RWPE1 (cell line): Measurements from ENCODE around the gene FAF2.

ENCODE experiments used
- CTCF ChIA-PET: fragments of 350-600 bp; sonication (Branson Sonifier 250); formaldehyde crosslinking; extraction: SDS; loops from one replicate; lab custom pipeline; 2021; lab: Yijun Ruan, JAX
- POLR2A ChIA-PET: fragments of 400-600 bp; formaldehyde crosslinking; extraction: SDS; loops from one replicate; lab custom pipeline; 2020; ENCODE audit warnings: antibody characterized with exemption; ENCODE audit not compliant: low non-redundant PET; lab: Yijun Ruan, JAX
- DNase-seq: peaks from one replicate; pipeline ENCODE4 v3.0.0; 2012; ENCODE audit warnings: low spot score
- H3K27ac ChIP-seq: fragments of 450-650 bp; 2 replicates; pipeline ENCODE4 v1.5.1; 2017
- CTCF ChIP-seq: fragments of 450-650 bp; conservative IDR thresholded peaks from 2 replicates; pipeline ENCODE4 v1.5.1; 2017; ENCODE audit warnings: low read depth, mild to moderate bottlenecking

Gene FAF2, protein sequence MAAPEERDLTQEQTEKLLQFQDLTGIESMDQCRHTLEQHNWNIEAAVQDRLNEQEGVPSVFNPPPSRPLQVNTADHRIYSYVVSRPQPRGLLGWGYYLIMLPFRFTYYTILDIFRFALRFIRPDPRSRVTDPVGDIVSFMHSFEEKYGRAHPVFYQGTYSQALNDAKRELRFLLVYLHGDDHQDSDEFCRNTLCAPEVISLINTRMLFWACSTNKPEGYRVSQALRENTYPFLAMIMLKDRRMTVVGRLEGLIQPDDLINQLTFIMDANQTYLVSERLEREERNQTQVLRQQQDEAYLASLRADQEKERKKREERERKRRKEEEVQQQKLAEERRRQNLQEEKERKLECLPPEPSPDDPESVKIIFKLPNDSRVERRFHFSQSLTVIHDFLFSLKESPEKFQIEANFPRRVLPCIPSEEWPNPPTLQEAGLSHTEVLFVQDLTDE

DNA sequence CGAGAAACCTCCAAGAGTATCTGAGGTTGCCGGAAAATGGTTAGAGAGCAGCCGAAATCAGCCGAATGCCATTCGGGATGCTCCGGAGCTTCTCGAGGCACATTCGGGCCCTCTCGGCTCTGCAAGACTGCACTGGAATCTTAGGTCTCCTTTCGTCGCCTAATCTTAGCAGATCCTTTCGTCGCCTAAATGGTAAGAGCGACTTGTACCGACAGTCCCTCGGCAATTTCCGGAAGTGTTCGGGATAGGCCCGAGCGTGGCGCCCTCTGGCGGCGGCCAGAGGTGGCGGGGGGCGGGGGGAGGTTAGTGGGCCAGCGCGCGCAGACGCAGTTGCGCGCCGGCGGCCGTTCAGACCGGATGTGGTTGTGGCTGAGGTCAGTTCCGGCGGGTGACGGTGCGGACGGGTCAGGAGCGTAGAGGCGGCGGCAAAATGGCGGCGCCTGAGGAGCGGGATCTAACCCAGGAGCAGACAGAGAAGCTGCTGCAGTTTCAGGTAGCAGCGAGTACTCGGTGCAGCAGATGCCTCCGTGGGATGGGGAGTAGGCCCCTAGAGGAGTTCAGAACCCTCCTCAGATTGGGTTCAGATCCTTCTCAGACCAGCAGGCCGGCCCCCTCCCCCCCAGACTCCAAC, at the start of gene FAF2:
Gene FAF2, plus strand, starts transcription at position 408 of the 631 bp plus-strand sequence. Its CDS starts 23 bp downstream, at position 431.
- POLR2A ChIA-PET: interaction anchor here (1.0 to 1.3 kb wide), 2 partner anchors 30 to 95 kb away, joined by 3 to 5 read pairs; no protein-coding TSS in a partner anchor
- peak; percentile 100 for TF ChIP-seq CTCF
- CTCF ChIA-PET: interaction anchor here (0.6 to 2.8 kb wide), 25 partner anchors 9 to 942 kb away, joined by 3 to 31 read pairs (median 4); partner anchors contain the start of gene CLTB
- peak; percentile 100 for DNase-seq
- H3K27ac ChIP-seq: peak within 1 kb of the TSS; percentile 97

- no peak for TF ChIP-seq CTCF
- peak; percentile 86 for DNase-seq
- ChIA-PET POLR2A (interaction anchor here (0.5 to 0.6 kb wide), 2 partner anchors 11 to 12 kb away, joined by 3 read pairs; no protein-coding TSS in a partner anchor), CTCF (interaction anchor here (0.6 to 0.9 kb wide), 3 partner anchors 10 to 1816 kb away, joined by 3 to 6 read pairs (median 3); no protein-coding TSS in a partner anchor)
- H3K27ac ChIP-seq: peak overlapping the region; percentile 99
Observed at GRCh38 chr5:176400382-176401156, 47.6 kb upstream of the FAF2 start.

DNA sequence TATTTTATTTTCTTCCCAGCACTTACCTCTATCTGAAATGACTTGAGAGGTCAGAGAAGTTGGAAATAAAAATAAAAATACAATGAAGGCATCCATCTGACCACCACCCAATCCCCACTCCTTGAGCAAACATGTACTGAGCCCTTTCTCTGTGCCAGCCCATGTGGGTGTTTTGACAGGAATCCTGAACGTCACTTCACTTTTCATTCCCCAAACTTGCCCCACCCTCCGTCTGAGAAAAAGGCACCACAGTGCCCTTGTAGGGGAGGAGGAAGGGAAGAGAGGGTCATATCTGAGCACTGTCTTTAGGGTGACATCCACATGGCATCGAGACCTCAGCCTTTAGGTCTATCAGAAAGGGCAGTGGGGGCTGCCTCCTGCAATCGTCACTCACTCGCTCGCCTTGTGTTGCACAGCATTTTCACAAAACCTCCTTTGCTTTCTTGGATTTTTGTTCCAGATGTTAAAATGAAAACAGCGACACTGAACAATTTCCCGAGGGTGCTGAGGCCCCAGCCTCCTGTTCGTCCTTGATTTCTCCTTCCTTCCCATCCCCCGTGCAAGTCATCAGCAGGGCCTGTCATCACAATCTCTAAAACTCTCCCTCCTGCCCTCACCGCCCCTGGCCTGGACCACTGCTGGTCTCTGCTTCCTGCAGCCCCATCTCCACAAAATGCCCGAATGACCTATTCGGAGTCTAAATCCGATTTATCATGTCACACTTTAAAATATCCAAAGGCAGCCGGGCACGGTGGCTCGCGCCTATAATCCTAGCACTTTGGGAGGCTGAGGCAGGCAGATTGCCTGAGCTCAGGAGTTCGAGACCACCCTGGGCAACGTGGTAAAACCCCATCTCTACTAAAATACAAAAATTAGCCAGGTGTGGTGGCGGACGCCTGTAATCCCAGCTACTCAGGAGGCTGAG, 46.6 kb upstream of the FAF2 start:
- CTCF ChIA-PET: interaction anchor here (0.6 to 0.7 kb wide), 2 partner anchors 672 to 1817 kb away, joined by 3 to 6 read pairs; no protein-coding TSS in a partner anchor
- POLR2A ChIA-PET: interaction anchor here (0.6 kb wide), 1 partner anchor 11 kb away, joined by 3 read pairs; no protein-coding TSS in a partner anchor
- no peak for TF ChIP-seq CTCF
- no peak for DNase-seq
- peak overlapping the region; percentile 99 for H3K27ac ChIP-seq

- TF ChIP-seq CTCF: no peak
- ChIA-PET POLR2A (interaction anchor here (0.6 to 1.1 kb wide), 2 partner anchors 17 to 1141 kb away, joined by 3 to 4 read pairs; partner anchors contain the start of genes HIGD2A and NOP16), CTCF (no interaction called here)
- no peak for DNase-seq
- peak overlapping the region; percentile 99 for H3K27ac ChIP-seq
Observed at GRCh38 chr5:176405656-176406435, 42.3 kb upstream of the FAF2 start.

- CTCF ChIA-PET: no interaction called here
- H3K27ac ChIP-seq: peak overlapping the region; percentile 99
- POLR2A ChIA-PET: interaction anchor here (0.6 to 1.1 kb wide), 3 partner anchors 17 to 90 kb away, joined by 3 to 5 read pairs (median 4); partner anchors contain the start of genes HIGD2A and NOP16
- DNase-seq: no peak
- no peak for TF ChIP-seq CTCF
Observed at GRCh38 chr5:176406436-176407052, 41.6 kb upstream of the FAF2 start.
